Esophagus muscularis mucosa (tissue), 4 donors: ENCODE measurements around the gene PYDC2. TPM values are rescaled to one million over a fixed set of nuclear protein-coding genes. Genes with fewer than 3 reads are reported as not detected.
"Not testable (repeated sequence)": the region's sequence is repeated elsewhere in the genome, so short reads cannot be mapped to it uniquely, and the experiment has no call there.

Experiments
- DNase-seq: peaks from one replicate; pipeline ENCODE4 v3.0.0-alpha.2; 2017; ENCODE audit errors: extremely low spot score
- H3K27ac ChIP-seq, 4 donors: fragments of 200-600 bp; sonication (generic); replicated peaks in 1 of 4; 1 replicate in 3 of 4; 2 replicates in 1 of 4; pipeline ENCODE4 v1.5.1; 2016 to 2019; ENCODE audit warnings: mild to moderate bottlenecking in 1 of 4
- H3K27me3 ChIP-seq, 4 donors: fragments of 200-600 bp; sonication (generic); one replicate each; pipeline versions ENCODE4 v1.5.1 to v1.6.0; 2016 to 2019
- H3K36me3 ChIP-seq, 4 donors: fragments of 200-600 bp; sonication (generic); one replicate each; pipeline ENCODE4 v1.5.1; 2016 to 2019
- H3K4me1 ChIP-seq, 4 donors: fragments of 200-600 bp; sonication (generic); one replicate each; pipeline ENCODE4 v1.5.1; 2016 to 2019
- H3K4me3 ChIP-seq, 4 donors: fragments of 200-600 bp; sonication (generic); 1 replicate in 2 of 4; 2 replicates in 2 of 4; pipeline ENCODE4 v1.5.1; 2016 to 2019; ENCODE audit warnings: mild to moderate bottlenecking in 4 of 4, moderate library complexity in 1 of 4
- H3K9me3 ChIP-seq, 4 donors: fragments of 200-600 bp; sonication (generic); 1 replicate in 3 of 4; 2 replicates in 1 of 4; pipeline ENCODE4 v1.5.1; 2016 to 2019
- EP300 ChIP-seq: sonication (generic); formaldehyde crosslinking; IDR thresholded peaks from one replicate; pipeline ENCODE4 v1.6.1; 2017; ENCODE audit warnings: antibody characterized with exemption
- POLR2A ChIP-seq: fragments of 450-650 bp; IDR thresholded peaks from one replicate; pipeline ENCODE4 v1.6.1; 2017; ENCODE audit warnings: antibody characterized with exemption, moderate library complexity, mild to moderate bottlenecking, low read depth
- POLR2AphosphoS5 ChIP-seq, 2 donors: sonication (generic); formaldehyde crosslinking; IDR thresholded peaks; one replicate each; pipeline ENCODE4 v1.6.1; 2017; ENCODE audit warnings: antibody characterized with exemption in 2 of 2
- WGBS: methylation state at CpG from one replicate; pipeline ENCODE4 v1.1.5; 2018; 5-methylcytosine and 5-hydroxymethylcytosine counted together
- intact Hi-C: fragments of 100-400 bp; cut with DNase I; formaldehyde crosslinking; loops from one replicate; pipeline ENCODE4 v1.15.1; 2023
- total RNA-seq, 4 donors: library from RNA; depleted of rRNA; stranded (reverse); fragments of >200 nt; gene quantifications; one replicate each; pipeline versions ENCODE4 v1.1.0 to v1.2.1, GENCODE V29; 2016
- TF ChIP-seq, protein P1 (sequence below), 3 experiments: fragments of 200-600 bp in 2 of 3; fragments of 450-650 bp in 1 of 3; sonication (generic) in 2 of 3; IDR thresholded peaks; one replicate each; pipeline ENCODE4 v1.5.1; 2017 to 2019; ENCODE audit warnings: antibody characterized with exemption in 3 of 3, mild to moderate bottlenecking in 2 of 3, moderate library complexity in 1 of 3

PYDC2 gene
- total RNA-seq, 4 donors from 2014 or later = not detected

DNA sequence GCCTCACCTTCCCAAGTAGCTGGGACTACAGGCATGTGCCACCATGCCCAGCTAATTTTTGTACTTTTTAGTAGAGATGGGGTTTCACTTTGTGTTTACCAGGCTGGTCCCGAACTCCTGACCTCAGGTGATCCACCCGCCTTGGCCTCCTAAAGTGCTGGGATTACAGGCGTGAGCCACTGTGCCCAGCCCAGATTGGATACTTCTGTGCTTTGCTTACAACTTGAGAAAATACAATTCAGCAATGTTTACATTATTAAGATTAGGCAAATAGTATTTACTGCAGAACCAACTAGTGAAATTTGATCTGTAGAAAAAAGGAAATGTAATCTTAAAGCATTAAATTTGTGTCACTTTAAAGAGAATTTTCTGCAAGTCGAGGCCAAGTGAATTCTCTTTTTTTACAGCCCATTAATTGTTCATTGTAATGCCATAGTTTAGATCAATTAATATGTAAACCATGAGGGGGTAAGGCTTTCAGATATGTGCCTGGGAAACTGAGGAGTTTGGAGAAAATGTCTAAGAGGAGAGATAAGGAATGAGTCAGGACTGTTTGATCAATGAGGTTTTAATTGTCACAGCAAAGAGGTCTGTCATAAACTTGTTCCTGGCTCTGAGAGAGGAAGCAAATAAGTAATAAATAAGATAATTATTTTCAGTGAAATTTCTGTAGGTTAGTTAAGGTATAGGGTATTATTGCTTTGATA lies 15.3 kb downstream of the PYDC2 start:
- H3K4me1 ChIP-seq = no peaks in the 10 kb centered on the region
- 79% methylated on average over 4 of the region's 4 CpGs for WGBS
- TF ChIP-seq, protein P1, sequence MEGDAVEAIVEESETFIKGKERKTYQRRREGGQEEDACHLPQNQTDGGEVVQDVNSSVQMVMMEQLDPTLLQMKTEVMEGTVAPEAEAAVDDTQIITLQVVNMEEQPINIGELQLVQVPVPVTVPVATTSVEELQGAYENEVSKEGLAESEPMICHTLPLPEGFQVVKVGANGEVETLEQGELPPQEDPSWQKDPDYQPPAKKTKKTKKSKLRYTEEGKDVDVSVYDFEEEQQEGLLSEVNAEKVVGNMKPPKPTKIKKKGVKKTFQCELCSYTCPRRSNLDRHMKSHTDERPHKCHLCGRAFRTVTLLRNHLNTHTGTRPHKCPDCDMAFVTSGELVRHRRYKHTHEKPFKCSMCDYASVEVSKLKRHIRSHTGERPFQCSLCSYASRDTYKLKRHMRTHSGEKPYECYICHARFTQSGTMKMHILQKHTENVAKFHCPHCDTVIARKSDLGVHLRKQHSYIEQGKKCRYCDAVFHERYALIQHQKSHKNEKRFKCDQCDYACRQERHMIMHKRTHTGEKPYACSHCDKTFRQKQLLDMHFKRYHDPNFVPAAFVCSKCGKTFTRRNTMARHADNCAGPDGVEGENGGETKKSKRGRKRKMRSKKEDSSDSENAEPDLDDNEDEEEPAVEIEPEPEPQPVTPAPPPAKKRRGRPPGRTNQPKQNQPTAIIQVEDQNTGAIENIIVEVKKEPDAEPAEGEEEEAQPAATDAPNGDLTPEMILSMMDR (IDR thresholded peaks at IDR 0.05) = no peak
- TF ChIP-seq EP300 (no peak), POLR2AphosphoS5 (IDR thresholded peaks at IDR 0.05) (no peak), POLR2A (no peak)
- no peaks in the 10 kb centered on the region for H3K27me3 ChIP-seq
- no peaks in the 10 kb centered on the region for H3K9me3 ChIP-seq
- no peak overlapping the region for H3K4me3 ChIP-seq
- H3K36me3 ChIP-seq = no peaks in the 10 kb centered on the region
- intact Hi-C loops = no loop called here
- no peak for DNase-seq
- no peak overlapping the region for H3K27ac ChIP-seq

- H3K9me3 ChIP-seq, H3K27me3 ChIP-seq, DNase-seq, H3K36me3 ChIP-seq, H3K4me3 ChIP-seq, H3K27ac ChIP-seq, H3K4me1 ChIP-seq, intact Hi-C loops: not testable (repeated sequence)
- 94% methylated on average over 2 of the region's 2 CpGs for whole genome bisulfite sequencing
These were observed 23.0 kb downstream of the PYDC2 start for GRCh38 chr3:191483994-191484393.

DNA sequence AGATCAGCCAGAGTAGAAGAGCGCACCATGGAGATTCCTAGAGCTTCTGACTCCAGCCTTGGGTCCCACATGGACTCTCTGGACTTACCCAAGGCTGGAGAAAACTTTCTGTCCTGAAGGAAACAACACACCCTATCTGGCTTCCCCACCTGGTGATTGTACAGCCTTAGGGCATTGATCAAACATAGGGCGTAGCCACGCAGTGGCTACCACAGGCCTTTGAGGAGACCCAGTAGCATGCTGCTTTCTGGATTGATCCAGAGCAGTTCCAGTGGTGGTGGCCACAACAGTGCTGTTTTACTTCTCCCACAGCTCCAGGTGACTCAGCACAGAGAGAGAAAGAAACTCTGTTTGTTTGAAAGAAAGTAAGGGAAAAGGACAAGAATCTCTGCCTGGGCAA lies 23.5 kb downstream of the PYDC2 start:
- no peak overlapping the region for H3K4me3 ChIP-seq
- H3K36me3 ChIP-seq = no peaks in the 10 kb centered on the region
- no peaks in the 10 kb centered on the region for H3K4me1 ChIP-seq
- TF ChIP-seq POLR2AphosphoS5 (IDR thresholded peaks at IDR 0.05) (no peak), POLR2A (no peak), EP300 (no peak)
- TF ChIP-seq, protein P1 (IDR thresholded peaks at IDR 0.05) = no peak
- H3K27ac ChIP-seq = no peak overlapping the region
- 100% methylated on average over 3 of the region's 3 CpGs for WGBS
- H3K27me3 ChIP-seq = no peaks in the 10 kb centered on the region
- intact Hi-C loops = no loop called here
- H3K9me3 ChIP-seq = no peaks in the 10 kb centered on the region
- no peak for DNase-seq

- Histone ChIP-seq H3K36me3 (no peaks in the 10 kb centered on the region), H3K9me3 (no peaks in the 10 kb centered on the region), H3K27ac (no peak overlapping the region), H3K4me1 (no peaks in the 10 kb centered on the region), H3K4me3 (no peak overlapping the region), H3K27me3 (no peaks in the 10 kb centered on the region)
- no peak for DNase-seq
- WGBS = 48% methylated on average over 1 of the region's 1 CpG
- intact Hi-C loops = no loop called here
- TF ChIP-seq POLR2A (no peak), EP300 (no peak), POLR2AphosphoS5 (IDR thresholded peaks at IDR 0.05) (no peak)
- TF ChIP-seq, protein P1 (IDR thresholded peaks at IDR 0.05) = no peak
These were observed 31.6 kb downstream of the PYDC2 start for GRCh38 chr3:191492601-191493000.

- Histone ChIP-seq H3K27ac (no peak overlapping the region), H3K4me1 (no peaks in the 10 kb centered on the region), H3K4me3 (no peak overlapping the region), H3K27me3 (no peaks in the 10 kb centered on the region), H3K36me3 (no peaks in the 10 kb centered on the region), H3K9me3 (no peaks in the 10 kb centered on the region)
- DNase-seq = no peak
- TF ChIP-seq POLR2AphosphoS5 (IDR thresholded peaks at IDR 0.05) = no peak
- TF ChIP-seq, protein P1 (IDR thresholded peaks at IDR 0.05) = no peak
- no peak for TF ChIP-seq POLR2A
- no peak for TF ChIP-seq EP300
- intact Hi-C loops = no loop called here
These were observed 32.4 kb downstream of the PYDC2 start for GRCh38 chr3:191493336-191493735.
